ENCODE data around the gene ZC3H4. TPM values are rescaled to one million over a fixed set of nuclear protein-coding genes. Genes with fewer than 3 reads are reported as not detected.

ZC3H4 gene
- total and polyA plus RNA-seq, 11 donors, result 9.6 to 35.0 (median 22.9) TPM

DNA sequence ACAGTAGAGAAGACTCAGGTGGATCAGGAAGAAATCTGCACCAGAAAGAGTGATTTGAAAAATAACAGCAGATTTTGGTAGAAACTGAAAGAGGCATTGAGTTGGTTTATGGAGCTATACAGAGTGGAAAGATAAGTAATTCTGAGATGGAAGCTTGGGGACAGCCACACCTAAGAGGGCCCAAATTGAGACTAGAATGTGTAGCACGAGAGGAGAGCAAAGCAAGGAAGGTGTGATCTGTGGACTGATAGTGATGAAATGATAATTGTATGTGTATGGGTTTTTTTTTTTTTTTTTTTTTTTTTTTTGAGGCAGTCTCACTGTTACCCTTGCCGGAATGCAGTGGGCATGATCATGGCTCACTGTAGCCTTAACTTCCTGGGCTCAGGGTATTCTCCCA is 33.3 kb upstream of the ZC3H4 start:
- H3K9me3 ChIP-seq, result no peaks in the 10 kb centered on the region
- DNase-seq, result no peak
- WGBS, 4 donors, result 93 to 95% (median 93%) methylated on average over 2 of the region's 2 CpGs
- TF ChIP-seq POLR2A (IDR thresholded peaks at IDR 0.05), result no peak
- TF ChIP-seq, protein P1, sequence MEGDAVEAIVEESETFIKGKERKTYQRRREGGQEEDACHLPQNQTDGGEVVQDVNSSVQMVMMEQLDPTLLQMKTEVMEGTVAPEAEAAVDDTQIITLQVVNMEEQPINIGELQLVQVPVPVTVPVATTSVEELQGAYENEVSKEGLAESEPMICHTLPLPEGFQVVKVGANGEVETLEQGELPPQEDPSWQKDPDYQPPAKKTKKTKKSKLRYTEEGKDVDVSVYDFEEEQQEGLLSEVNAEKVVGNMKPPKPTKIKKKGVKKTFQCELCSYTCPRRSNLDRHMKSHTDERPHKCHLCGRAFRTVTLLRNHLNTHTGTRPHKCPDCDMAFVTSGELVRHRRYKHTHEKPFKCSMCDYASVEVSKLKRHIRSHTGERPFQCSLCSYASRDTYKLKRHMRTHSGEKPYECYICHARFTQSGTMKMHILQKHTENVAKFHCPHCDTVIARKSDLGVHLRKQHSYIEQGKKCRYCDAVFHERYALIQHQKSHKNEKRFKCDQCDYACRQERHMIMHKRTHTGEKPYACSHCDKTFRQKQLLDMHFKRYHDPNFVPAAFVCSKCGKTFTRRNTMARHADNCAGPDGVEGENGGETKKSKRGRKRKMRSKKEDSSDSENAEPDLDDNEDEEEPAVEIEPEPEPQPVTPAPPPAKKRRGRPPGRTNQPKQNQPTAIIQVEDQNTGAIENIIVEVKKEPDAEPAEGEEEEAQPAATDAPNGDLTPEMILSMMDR (IDR thresholded peaks at IDR 0.05), result no peak
- ATAC-seq, result no peak
- H3K4me1 ChIP-seq, result peaks cover 0 to 8% (median 3%) of the 10 kb centered on the region in 12 donors
- H3K36me3 ChIP-seq, result peaks cover 0 to 92% (median 73%) of the 10 kb centered on the region in 9 donors
- intact Hi-C loops (cut with DNase I), result loop anchor here in 2 of 10 donors (5.0 kb wide), 2 partner anchors 65 to 100 kb away; no protein-coding TSS in a partner anchor
- peak overlapping the region in 1 of 12 donors; percentile 23 for H3K27ac ChIP-seq
- H3K27me3 ChIP-seq, result no peaks in the 10 kb centered on the region
- H3K4me3 ChIP-seq, result no peak overlapping the region

DNA sequence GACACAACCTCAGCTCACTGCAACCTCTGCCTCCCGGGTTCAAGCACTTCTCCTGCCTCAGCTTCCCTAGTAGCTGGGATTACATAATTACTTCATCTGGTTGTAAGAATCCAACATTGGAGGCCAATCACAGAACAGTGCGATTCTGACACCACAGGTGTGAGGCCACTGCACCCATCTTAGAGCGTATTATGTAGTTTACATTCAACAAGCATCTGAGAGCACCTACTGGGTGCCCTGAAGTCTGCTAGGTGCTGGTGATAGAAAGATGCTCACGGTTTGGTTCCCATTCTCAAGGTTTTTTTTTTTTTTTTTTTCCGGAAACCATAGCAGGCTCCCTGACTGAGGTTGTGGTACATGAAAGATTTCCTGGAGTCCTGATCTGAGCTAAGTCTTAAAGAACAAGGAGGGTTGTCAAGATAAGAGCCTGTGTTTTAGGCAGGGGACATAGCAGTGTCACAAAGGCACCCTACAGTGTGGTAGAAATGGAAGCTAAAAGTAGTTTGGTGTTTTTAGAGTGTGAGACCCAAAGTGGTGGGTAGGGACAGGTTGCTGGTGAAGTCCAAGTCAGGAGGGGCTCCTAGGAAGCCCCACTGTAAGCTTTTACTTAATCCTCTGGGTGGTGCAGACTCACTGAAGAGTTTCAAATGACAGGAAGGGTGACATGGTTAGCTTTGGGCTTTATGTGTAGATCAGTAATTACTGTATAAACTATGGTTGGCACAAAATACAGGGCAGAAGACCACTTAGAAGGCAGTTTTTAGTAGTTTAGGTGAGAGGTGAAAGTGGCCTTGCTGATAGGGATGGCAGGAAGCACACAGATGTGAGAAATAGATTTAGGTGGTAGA is 32.3 kb upstream of the ZC3H4 start:
- 85 to 91% (median 90%) methylated on average over 5 of the region's 5 CpGs for WGBS, 4 donors
- Histone ChIP-seq H3K4me1 (peaks cover 0 to 11% (median 3%) of the 10 kb centered on the region in 12 donors), H3K27ac (peak overlapping the region in 2 of 12 donors; percentile 23 to 73), H3K36me3 (peaks cover 0 to 87% (median 63%) of the 10 kb centered on the region in 9 donors), H3K9me3 (no peaks in the 10 kb centered on the region), H3K4me3 (no peak overlapping the region), H3K27me3 (no peaks in the 10 kb centered on the region)
- TF ChIP-seq, protein P1 (IDR thresholded peaks at IDR 0.05), result no peak
- no peak for TF ChIP-seq POLR2A (IDR thresholded peaks at IDR 0.05)
- intact Hi-C loops (cut with DNase I), result loop anchor here in 2 of 10 donors (5.0 kb wide), 2 partner anchors 66 to 101 kb away; no protein-coding TSS in a partner anchor
- ATAC-seq, result no peak
- no peak for DNase-seq

DNA sequence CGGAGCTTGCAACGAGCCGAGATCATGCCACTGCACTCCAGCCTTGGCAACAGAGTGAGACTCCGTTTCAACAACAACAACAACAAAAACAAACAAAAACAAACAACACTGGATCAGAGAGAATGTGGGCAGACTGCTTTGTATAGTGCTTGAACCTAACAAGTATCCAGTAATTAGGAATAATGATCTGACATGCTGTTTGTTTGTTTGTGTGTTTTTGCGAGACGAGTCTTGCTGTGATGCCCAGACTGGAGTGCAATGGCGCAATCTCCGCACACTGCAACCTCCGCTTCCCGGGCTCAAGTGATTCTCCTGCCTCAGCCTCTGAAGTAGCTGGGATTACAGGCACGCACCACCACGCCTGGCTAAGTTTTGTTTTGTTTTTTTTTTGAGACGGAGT is 31.1 kb upstream of the ZC3H4 start:
- WGBS, 4 donors, result 86 to 94% (median 92%) methylated on average over 13 of the region's 13 CpGs
- TF ChIP-seq, protein P1 (IDR thresholded peaks at IDR 0.05), result no peak
- TF ChIP-seq POLR2A (IDR thresholded peaks at IDR 0.05), result no peak
- intact Hi-C loops (cut with DNase I), result loop anchor here in 2 of 10 donors (5.0 kb wide), 2 partner anchors 68 to 103 kb away; no protein-coding TSS in a partner anchor

More for the DNA sequence above, 31.1 kb upstream of the ZC3H4 start:
- DNase-seq (no peak), ATAC-seq (no peak)
- H3K27ac ChIP-seq, result peak overlapping the region in 1 of 12 donors; percentile 73
- no peaks in the 10 kb centered on the region for H3K9me3 ChIP-seq
- H3K27me3 ChIP-seq, result no peaks in the 10 kb centered on the region
- no peak overlapping the region for H3K4me3 ChIP-seq
- peaks cover 0 to 8% (median 1%) of the 10 kb centered on the region in 12 donors for H3K4me1 ChIP-seq
- H3K36me3 ChIP-seq, result peaks cover 0 to 76% (median 54%) of the 10 kb centered on the region in 9 donors

Measured in heart left ventricle (tissue), 16 donors.